ENCODE measurements around the gene BARX1. TPM values are rescaled to one million over a fixed set of nuclear protein-coding genes. Genes with fewer than 3 reads are reported as not detected.
"Not testable (repeated sequence)": the region's sequence is repeated elsewhere in the genome, so short reads cannot be mapped to it uniquely, and the experiment has no call there.

The BARX1 gene
- total and polyA plus RNA-seq, 7 experiments from 2014 or later: 0.19 to 0.56 TPM; not detected in 5

GRCh38 chr9:93976973-93977372, 21.8 kb upstream of the BARX1 start:
- peaks cover 0 to 11% (median 10%) of the 10 kb centered on the region in 5 donors for H3K36me3 Mint-ChIP-seq

GRCh38 chr9:93976081-93976480, 20.9 kb upstream of the BARX1 start:
- ChIA-PET POLR2A (no interaction called here), CTCF (no interaction called here)
- Mint-ChIP-seq H3K4me3 (no peak overlapping the region), H3K27ac (no peak overlapping the region), H3K9me3 (peaks cover 0 to 16% (median 7%) of the 10 kb centered on the region in 11 donors), H3K36me3 (peaks cover 0 to 10% (median 5%) of the 10 kb centered on the region in 5 donors), H3K4me1 (no peaks in the 10 kb centered on the region), H3K27me3 (peaks cover 0 to 32% (median 24%) of the 10 kb centered on the region in 5 donors)
- Histone ChIP-seq H3K4me1 (ENCODE audit: control insufficient read depth in 2 of 2, insufficient read depth in 2 of 2, low read length in 2 of 2) (no peaks in the 10 kb centered on the region), H3K27me3 (ENCODE audit: control insufficient read depth in 2 of 2, insufficient read depth in 2 of 2, low read length in 2 of 2) (no peaks in the 10 kb centered on the region), H3K9me3 (ENCODE audit: control insufficient read depth in 2 of 3, low read length in 3 of 3) (no peaks in the 10 kb centered on the region), H3K4me3 (ENCODE audit: low read length) (no peak overlapping the region), H3K36me3 (ENCODE audit: control insufficient read depth in 2 of 3, insufficient read depth in 3 of 3, low read length in 3 of 3) (no peaks in the 10 kb centered on the region), H3K27ac (ENCODE audit: low read depth, low read length) (no peak overlapping the region)
- intact Hi-C loops (cut with micrococcal nuclease): no loop called here
- DNase-seq (no peak), ATAC-seq (no peak)

More at GRCh38 chr9:93976973-93977372, 21.8 kb upstream of the BARX1 start:
- ATAC-seq (no peak), DNase-seq (no peak)
- Histone ChIP-seq H3K27me3 (ENCODE audit: control insufficient read depth in 2 of 2, insufficient read depth in 2 of 2, low read length in 2 of 2) (no peaks in the 10 kb centered on the region), H3K4me3 (ENCODE audit: low read length) (no peak overlapping the region), H3K9me3 (ENCODE audit: control insufficient read depth in 2 of 3, low read length in 3 of 3) (no peaks in the 10 kb centered on the region), H3K27ac (ENCODE audit: low read depth, low read length) (no peak overlapping the region), H3K36me3 (ENCODE audit: control insufficient read depth in 2 of 3, insufficient read depth in 3 of 3, low read length in 3 of 3) (no peaks in the 10 kb centered on the region), H3K4me1 (ENCODE audit: control insufficient read depth in 2 of 2, insufficient read depth in 2 of 2, low read length in 2 of 2) (no peaks in the 10 kb centered on the region)
- Mint-ChIP-seq H3K4me1 (no peaks in the 10 kb centered on the region), H3K9me3 (peaks cover 0 to 16% (median 7%) of the 10 kb centered on the region in 11 donors), H3K4me3 (no peak overlapping the region), H3K27me3 (peaks cover 5 to 41% (median 33%) of the 10 kb centered on the region in 5 donors), H3K27ac (no peak overlapping the region)
- intact Hi-C loops (cut with micrococcal nuclease): no loop called here
- ChIA-PET POLR2A (no interaction called here), CTCF (interaction anchor here (1.1 kb wide), 1 partner anchor 294 kb away, joined by 3 read pairs; no protein-coding TSS in a partner anchor)

GRCh38 chr9:93975262-93975661, 20.1 kb upstream of the BARX1 start:
- H3K9me3 Mint-ChIP-seq: peaks cover 0 to 16% (median 7%) of the 10 kb centered on the region in 11 donors
- DNase-seq: no peak
- H3K4me3 Mint-ChIP-seq: no peak overlapping the region
- no peaks in the 10 kb centered on the region for H3K4me1 ChIP-seq (ENCODE audit: control insufficient read depth in 2 of 2, insufficient read depth in 2 of 2, low read length in 2 of 2)
- intact Hi-C loops (cut with micrococcal nuclease): no loop called here
- H3K27ac Mint-ChIP-seq: no peak overlapping the region
- POLR2A ChIA-PET: no interaction called here
- CTCF ChIA-PET: interaction anchor here (0.6 kb wide), 1 partner anchor 91 kb away, joined by 3 read pairs; no protein-coding TSS in a partner anchor
- peaks cover 0 to 10% (median 5%) of the 10 kb centered on the region in 5 donors for H3K36me3 Mint-ChIP-seq
- H3K27me3 ChIP-seq (ENCODE audit: control insufficient read depth in 2 of 2, insufficient read depth in 2 of 2, low read length in 2 of 2): no peaks in the 10 kb centered on the region
- ATAC-seq: no peak
- no peak overlapping the region for H3K4me3 ChIP-seq (ENCODE audit: low read length)
- H3K27me3 Mint-ChIP-seq: peaks cover 4 to 29% (median 19%) of the 10 kb centered on the region in 5 donors
- no peaks in the 10 kb centered on the region for H3K9me3 ChIP-seq (ENCODE audit: control insufficient read depth in 2 of 3, low read length in 3 of 3)
- no peaks in the 10 kb centered on the region for H3K4me1 Mint-ChIP-seq
- no peak overlapping the region for H3K27ac ChIP-seq (ENCODE audit: low read depth, low read length)
- H3K36me3 ChIP-seq (ENCODE audit: control insufficient read depth in 2 of 3, insufficient read depth in 3 of 3, low read length in 3 of 3): no peaks in the 10 kb centered on the region

GRCh38 chr9:93974151-93974550, 19.0 kb upstream of the BARX1 start:
- H3K4me1 Mint-ChIP-seq: no peaks in the 10 kb centered on the region
- no peak for DNase-seq
- H3K36me3 Mint-ChIP-seq: peaks cover 0 to 10% (median 5%) of the 10 kb centered on the region in 5 donors
- no peak overlapping the region for H3K27ac Mint-ChIP-seq
- intact Hi-C loops (cut with micrococcal nuclease): no loop called here
- ChIA-PET CTCF (no interaction called here), POLR2A (no interaction called here)
- no peak overlapping the region for H3K4me3 Mint-ChIP-seq
- no peaks in the 10 kb centered on the region for H3K36me3 ChIP-seq (ENCODE audit: control insufficient read depth in 2 of 3, insufficient read depth in 3 of 3, low read length in 3 of 3)
- peaks cover 0 to 16% (median 6%) of the 10 kb centered on the region in 11 donors for H3K9me3 Mint-ChIP-seq
- no peak for ATAC-seq
- H3K27me3 ChIP-seq (ENCODE audit: control insufficient read depth in 2 of 2, insufficient read depth in 2 of 2, low read length in 2 of 2): no peaks in the 10 kb centered on the region
- H3K9me3 ChIP-seq (ENCODE audit: control insufficient read depth in 2 of 3, low read length in 3 of 3): no peaks in the 10 kb centered on the region
- no peaks in the 10 kb centered on the region for H3K4me1 ChIP-seq (ENCODE audit: control insufficient read depth in 2 of 2, insufficient read depth in 2 of 2, low read length in 2 of 2)
- H3K27ac ChIP-seq (ENCODE audit: low read depth, low read length): no peak overlapping the region
- H3K27me3 Mint-ChIP-seq: peaks cover 4 to 20% (median 13%) of the 10 kb centered on the region in 5 donors
- no peak overlapping the region for H3K4me3 ChIP-seq (ENCODE audit: low read length)

GRCh38 chr9:93972655-93973054, 17.5 kb upstream of the BARX1 start:
- H3K27me3 ChIP-seq (ENCODE audit: control insufficient read depth in 2 of 2, insufficient read depth in 2 of 2, low read length in 2 of 2); H3K9me3 ChIP-seq (ENCODE audit: control insufficient read depth in 2 of 3, low read length in 3 of 3); DNase-seq; H3K27ac ChIP-seq (ENCODE audit: low read depth, low read length); H3K4me1 ChIP-seq (ENCODE audit: control insufficient read depth in 2 of 2, insufficient read depth in 2 of 2, low read length in 2 of 2); H3K4me3 Mint-ChIP-seq; intact Hi-C loops (cut with micrococcal nuclease); CTCF ChIA-PET; H3K4me3 ChIP-seq (ENCODE audit: low read length); POLR2A ChIA-PET; H3K4me1 Mint-ChIP-seq; H3K36me3 ChIP-seq (ENCODE audit: control insufficient read depth in 2 of 3, insufficient read depth in 3 of 3, low read length in 3 of 3); H3K27ac Mint-ChIP-seq; ATAC-seq: not testable (repeated sequence)
- peaks cover 0 to 10% (median 5%) of the 10 kb centered on the region in 5 donors for H3K36me3 Mint-ChIP-seq
- peaks cover 4 to 21% (median 7%) of the 10 kb centered on the region in 5 donors for H3K27me3 Mint-ChIP-seq
- H3K9me3 Mint-ChIP-seq: peaks cover 0 to 16% (median 6%) of the 10 kb centered on the region in 11 donors

- no peak overlapping the region for H3K27ac ChIP-seq (ENCODE audit: low read depth, low read length)
- DNase-seq: no peak
- H3K4me3 ChIP-seq (ENCODE audit: low read length): no peak overlapping the region
- no peaks in the 10 kb centered on the region for H3K4me1 ChIP-seq (ENCODE audit: control insufficient read depth in 2 of 2, insufficient read depth in 2 of 2, low read length in 2 of 2)
- ChIA-PET CTCF (no interaction called here), POLR2A (no interaction called here)
- H3K36me3 Mint-ChIP-seq: peaks cover 0 to 10% (median 5%) of the 10 kb centered on the region in 5 donors
- H3K4me1 Mint-ChIP-seq: no peaks in the 10 kb centered on the region
- H3K27me3 ChIP-seq (ENCODE audit: control insufficient read depth in 2 of 2, insufficient read depth in 2 of 2, low read length in 2 of 2): no peaks in the 10 kb centered on the region
- H3K36me3 ChIP-seq (ENCODE audit: control insufficient read depth in 2 of 3, insufficient read depth in 3 of 3, low read length in 3 of 3): no peaks in the 10 kb centered on the region
- no peaks in the 10 kb centered on the region for H3K9me3 ChIP-seq (ENCODE audit: control insufficient read depth in 2 of 3, low read length in 3 of 3)
- no peak for ATAC-seq
- intact Hi-C loops (cut with micrococcal nuclease): loop anchor here in 1 of 2 donors (10.0 kb wide), 1 partner anchor 1014 kb away; no protein-coding TSS in a partner anchor
- H3K27me3 Mint-ChIP-seq: peaks cover 4 to 38% (median 23%) of the 10 kb centered on the region in 5 donors
- no peak overlapping the region for H3K4me3 Mint-ChIP-seq
- no peak overlapping the region for H3K27ac Mint-ChIP-seq
- H3K9me3 Mint-ChIP-seq: peaks cover 0 to 16% (median 6%) of the 10 kb centered on the region in 11 donors
Observed at GRCh38 chr9:93969328-93969661, 14.1 kb upstream of the BARX1 start.

Data from naive thymus-derived CD4-positive, alpha-beta T cell (primary cell).